Measurements from ENCODE around the gene CDR2L. TPM values are rescaled to one million over a fixed set of nuclear protein-coding genes. Genes with fewer than 3 reads are reported as not detected.

The CDR2L gene
- total RNA-seq, 4 donors from 2014 or later, result 8.5 to 23.2 (median 10.1) TPM

GRCh38 chr17:75011401-75012095, 24.1 kb downstream of the CDR2L start:
- no peak for TF ChIP-seq CTCF (IDR thresholded peaks at IDR 0.05)
- peak; percentile 42 for ATAC-seq (ENCODE audit: low FRiP score)
- no peak for DNase-seq (ENCODE audit: low spot score)

GRCh38 chr17:75012096-75012345, 24.6 kb downstream of the CDR2L start:
- TF ChIP-seq CTCF (IDR thresholded peaks at IDR 0.05), result no peak
- DNase-seq (ENCODE audit: low spot score) (no peak), ATAC-seq (ENCODE audit: low FRiP score) (no peak)

GRCh38 chr17:75012346-75013091, 25.1 kb downstream of the CDR2L start, which contains the start of gene MRPL58:
TSS of gene MRPL58 (plus strand) at chr17:75012670. CDS start at chr17:75012687, 17 bp downstream.
- TF ChIP-seq CTCF (IDR thresholded peaks at IDR 0.05), result peak in 1 of 3 donors; percentile 26
- ATAC-seq (ENCODE audit: low FRiP score), result peak; percentile 94
- DNase-seq (ENCODE audit: low spot score), result peak; percentile 45

- DNase-seq (ENCODE audit: low spot score) (no peak), ATAC-seq (ENCODE audit: low FRiP score) (no peak)
- no peak for TF ChIP-seq CTCF (IDR thresholded peaks at IDR 0.05)
Measured at GRCh38 chr17:75013092-75013559, 25.7 kb downstream of the CDR2L start.

GRCh38 chr17:75019146-75019545, 31.7 kb downstream of the CDR2L start:
- TF ChIP-seq CTCF (IDR thresholded peaks at IDR 0.05), result no peak
- DNase-seq (ENCODE audit: low spot score) (no peak), ATAC-seq (ENCODE audit: low FRiP score) (no peak)

GRCh38 chr17:75019710-75020109, 32.3 kb downstream of the CDR2L start:
- ATAC-seq (ENCODE audit: low FRiP score), result no peak
- no peak for TF ChIP-seq CTCF (IDR thresholded peaks at IDR 0.05)
- no peak for DNase-seq (ENCODE audit: low spot score)

Data from omental fat pad (tissue), 4 donors.